Activated CD8-positive, alpha-beta T cell treated with anti-CD3 and anti-CD28 coated beads for 36 hours (primary cell): ENCODE data around the gene MT1B. TPM values are rescaled to one million over a fixed set of nuclear protein-coding genes. Genes with fewer than 3 reads are reported as not detected.
"Not testable (repeated sequence)": the region's sequence is repeated elsewhere in the genome, so short reads cannot be mapped to it uniquely, and the experiment has no call there.

ENCODE experiments used
- ATAC-seq: fragments of 200-7000 bp; cut with Tn5 transposase; one replicate; pipeline ENCODE4 v1.10.0; 2021; ENCODE audit warnings: mild to moderate bottlenecking, moderate library complexity
- CTCF ChIA-PET: fragments of 350-600 bp; sonication (Branson Sonifier 250); formaldehyde crosslinking; loops from one replicate; lab custom pipeline; 2021; ENCODE audit warnings: antibody characterized with exemption; lab: Charles Lee
- POLR2A ChIA-PET: fragments of 350-600 bp; sonication (Branson Sonifier 250); formaldehyde crosslinking; loops from one replicate; lab custom pipeline; 2021; ENCODE audit warnings: antibody characterized with exemption; lab: Charles Lee
- DNase-seq: peaks from one replicate; pipeline ENCODE4 v3.0.0-alpha.2; 2020
- H3K27ac Mint-ChIP-seq: one replicate; pipeline ENCODE4 v1.8.0; 2021; ENCODE audit warnings: mild to moderate bottlenecking, mixed read lengths
- H3K27me3 Mint-ChIP-seq: one replicate; pipeline ENCODE4 v1.8.0; 2021; ENCODE audit warnings: mixed read lengths
- H3K36me3 Mint-ChIP-seq: one replicate; pipeline ENCODE4 v1.8.0; 2021; ENCODE audit warnings: low read depth, mixed read lengths
- H3K4me1 Mint-ChIP-seq: one replicate; pipeline ENCODE4 v1.8.0; 2021; ENCODE audit warnings: low read depth, mixed read lengths
- H3K4me3 Mint-ChIP-seq: one replicate; pipeline ENCODE4 v1.8.0; 2021; ENCODE audit warnings: mild to moderate bottlenecking, moderate library complexity, mixed read lengths
- H3K9me3 Mint-ChIP-seq: one replicate; pipeline ENCODE4 v1.8.0; 2021; ENCODE audit warnings: mixed read lengths
- CTCF ChIP-seq: fragments of 200-600 bp; IDR thresholded peaks from one replicate; pipeline ENCODE4 v1.8.0; 2022; ENCODE audit warnings: antibody characterized with exemption, mild to moderate bottlenecking
- intact Hi-C: fragments of 100-400 bp; cut with micrococcal nuclease; formaldehyde crosslinking; loops from one replicate; pipeline ENCODE4 v1.10.0; 2022
- total RNA-seq, 2 experiments: library from RNA; stranded (reverse); gene quantifications; one replicate each; pipeline ENCODE4 v1.2.3, GENCODE V29; 2021

Gene MT1B
- total RNA-seq, 2 experiments from 2014 or later, result not detected

- Mint-ChIP-seq H3K4me3 (no peak overlapping the region), H3K9me3 (no peaks in the 10 kb centered on the region), H3K27ac (no peak overlapping the region), H3K4me1 (peaks cover 36% of the 10 kb centered on the region), H3K36me3 (no peaks in the 10 kb centered on the region), H3K27me3 (peaks cover 41% of the 10 kb centered on the region)
- CTCF ChIA-PET, result interaction anchor here (0.9 to 2.3 kb wide), 10 partner anchors 10 to 159 kb away, joined by 3 to 15 read pairs (median 4); partner anchors contain the start of gene MT1X
- POLR2A ChIA-PET, result no interaction called here
- no peak for ATAC-seq
- intact Hi-C loops, result no loop called here
- DNase-seq, result no peak
- TF ChIP-seq CTCF, result no peak
These were observed 21.3 kb downstream of the MT1B start for GRCh38 chr16:56672761-56673536.

DNA sequence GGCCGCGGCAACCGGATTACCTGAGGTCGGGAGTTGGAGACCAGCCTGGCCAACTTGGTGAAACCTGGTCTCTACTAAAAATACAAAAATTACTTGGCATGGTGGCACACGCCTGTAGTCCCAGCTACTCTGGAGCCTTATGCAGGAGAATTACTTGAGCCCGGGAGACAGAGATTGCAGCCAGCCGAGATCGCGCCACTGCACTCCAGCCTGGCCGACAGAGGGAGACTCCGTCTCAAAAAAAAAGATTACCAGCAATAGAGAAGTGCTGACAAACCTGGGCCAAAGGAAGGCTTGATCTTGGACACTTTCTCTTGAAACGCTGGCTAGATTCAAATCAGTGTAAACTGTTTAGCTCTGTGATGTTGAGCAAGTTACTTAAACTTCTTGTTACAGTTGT lies 22.2 kb downstream of the MT1B start:
- H3K36me3 Mint-ChIP-seq, result no peaks in the 10 kb centered on the region
- POLR2A ChIA-PET, result no interaction called here
- peak; percentile 59 for DNase-seq
- peaks cover 28% of the 10 kb centered on the region for H3K4me1 Mint-ChIP-seq
- H3K27me3 Mint-ChIP-seq, result peaks cover 33% of the 10 kb centered on the region
- no peaks in the 10 kb centered on the region for H3K9me3 Mint-ChIP-seq
- CTCF ChIA-PET, result interaction anchor here (0.9 to 2.3 kb wide), 11 partner anchors 9 to 160 kb away, joined by 3 to 15 read pairs (median 4); partner anchors contain the start of gene MT1X
- H3K27ac Mint-ChIP-seq, result no peak overlapping the region
- peak; percentile 34 for ATAC-seq
- TF ChIP-seq CTCF, result peak; percentile 69
- intact Hi-C loops, result no loop called here
- no peak overlapping the region for H3K4me3 Mint-ChIP-seq

DNA sequence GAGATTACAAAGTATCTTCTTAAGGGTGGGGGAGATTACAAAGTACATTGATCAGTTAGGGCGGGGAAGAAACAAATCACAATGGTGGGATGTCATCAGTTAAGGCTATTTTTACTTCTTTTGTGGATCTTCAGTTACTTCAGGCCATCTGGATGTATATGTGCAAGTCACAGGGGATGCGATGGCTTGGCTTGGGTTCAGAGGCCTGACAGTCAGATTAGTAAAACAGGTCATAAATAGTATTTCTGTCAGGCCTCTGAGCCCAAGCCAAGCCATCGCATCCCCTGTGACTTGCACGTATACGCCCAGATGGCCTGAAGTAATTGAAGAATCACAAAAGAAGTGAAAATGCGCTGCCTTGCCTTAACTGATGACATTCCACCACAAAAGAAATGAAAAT lies 22.9 kb downstream of the MT1B start:
- H3K9me3 Mint-ChIP-seq, POLR2A ChIA-PET, H3K36me3 Mint-ChIP-seq, H3K4me3 Mint-ChIP-seq, intact Hi-C loops, H3K27ac Mint-ChIP-seq, ATAC-seq, DNase-seq: not testable (repeated sequence)
- H3K4me1 Mint-ChIP-seq, result peaks cover 25% of the 10 kb centered on the region
- CTCF ChIA-PET, result interaction anchor here (1.1 to 2.3 kb wide), 5 partner anchors 8 to 161 kb away, joined by 3 to 11 read pairs (median 3); partner anchors contain the start of gene MT1X
- peaks cover 26% of the 10 kb centered on the region for H3K27me3 Mint-ChIP-seq

DNA sequence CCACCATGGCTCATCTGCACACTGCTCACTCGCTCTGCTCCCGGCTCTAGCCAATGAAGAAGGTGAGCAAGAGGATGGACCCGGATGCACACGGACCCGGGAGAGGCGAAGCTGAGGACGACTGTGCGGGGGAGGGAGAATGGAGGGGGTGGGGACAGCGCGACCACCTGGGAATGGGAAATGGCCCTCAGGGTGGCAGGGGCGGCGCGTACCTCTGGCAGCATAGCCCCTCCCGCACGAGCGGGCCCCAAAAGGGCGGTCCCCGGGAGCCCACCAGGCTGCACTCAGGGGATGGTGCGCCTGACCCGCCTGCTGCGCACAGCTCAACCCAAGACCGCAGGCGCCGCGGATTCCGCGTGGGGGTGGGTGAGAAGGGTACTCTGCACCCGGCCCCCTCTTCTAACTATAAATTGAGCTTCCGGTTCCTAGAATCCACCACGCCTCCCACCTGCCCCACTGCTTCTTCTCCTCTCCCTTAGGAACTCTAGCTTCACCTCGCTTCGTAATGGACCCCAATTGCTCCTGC lies 24.1 kb downstream of the MT1B start:
- POLR2A ChIA-PET, result interaction anchor here (0.7 to 2.0 kb wide), 4 partner anchors 9 to 25 kb away, joined by 4 to 5 read pairs (median 4); no protein-coding TSS in a partner anchor
- no peak overlapping the region for H3K27ac Mint-ChIP-seq
- DNase-seq, result peak; percentile 85
- no peaks in the 10 kb centered on the region for H3K9me3 Mint-ChIP-seq
- peaks cover 22% of the 10 kb centered on the region for H3K4me1 Mint-ChIP-seq
- peaks cover 15% of the 10 kb centered on the region for H3K27me3 Mint-ChIP-seq
- peak; percentile 75 for ATAC-seq
- intact Hi-C loops, result no loop called here
- peak overlapping the region; percentile 60 for H3K4me3 Mint-ChIP-seq
- no peak for TF ChIP-seq CTCF
- H3K36me3 Mint-ChIP-seq, result no peaks in the 10 kb centered on the region
- CTCF ChIA-PET, result interaction anchor here (0.9 to 4.3 kb wide), 3 partner anchors 26 to 100 kb away, joined by 5 to 20 read pairs (median 6); no protein-coding TSS in a partner anchor

GRCh38 chr16:56677474-56677873 lies 25.8 kb downstream of the MT1B start:
- Mint-ChIP-seq H3K27ac (no peak overlapping the region), H3K36me3 (no peaks in the 10 kb centered on the region), H3K4me1 (peaks cover 29% of the 10 kb centered on the region), H3K27me3 (peaks cover 2% of the 10 kb centered on the region), H3K9me3 (no peaks in the 10 kb centered on the region), H3K4me3 (no peak overlapping the region)
- DNase-seq (no peak), ATAC-seq (no peak)
- intact Hi-C loops, result no loop called here
- ChIA-PET CTCF (interaction anchor here (1.3 to 4.3 kb wide), 2 partner anchors 25 to 35 kb away, joined by 4 to 20 read pairs; no protein-coding TSS in a partner anchor), POLR2A (interaction anchor here (1.1 to 2.0 kb wide), 4 partner anchors 8 to 109 kb away, joined by 3 to 4 read pairs (median 4); partner anchors contain the start of gene MT1G)
- no peak for TF ChIP-seq CTCF
